Measurements from ENCODE around the gene MLN. TPM values are rescaled to one million over a fixed set of nuclear protein-coding genes. Genes with fewer than 3 reads are reported as not detected.

MLN gene
- total and polyA plus RNA-seq, 2 donors (not counting 3 experiments of a cell fraction or from before 2014, with no cell fraction given): not detected

DNA sequence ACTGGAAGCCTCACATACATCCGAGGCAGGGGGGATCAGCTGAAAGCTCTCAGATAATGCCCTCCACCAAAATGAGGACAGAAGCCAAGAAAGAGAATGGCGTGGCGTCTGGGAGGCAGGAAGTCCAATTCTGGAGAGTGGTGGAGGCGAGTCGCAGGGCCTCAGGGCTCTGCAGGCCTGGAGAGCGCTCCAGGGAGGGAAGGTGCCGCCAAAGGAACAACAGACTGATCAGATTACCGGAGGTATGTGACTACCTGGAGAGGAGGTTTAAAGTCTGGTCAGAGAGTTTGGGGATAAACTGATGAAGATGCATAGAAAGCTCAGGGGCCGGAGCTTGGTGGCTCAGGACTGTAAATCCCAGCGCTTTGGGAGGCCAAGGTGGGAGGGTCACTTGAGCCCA, 45.9 kb downstream of the MLN start:
- no TSS peak for BruUV-seq (replicated peaks)
- H3K9me1 ChIP-seq (replicated peaks; ENCODE audit: control insufficient read depth, extremely low read depth, insufficient read depth, low read length): no peaks in the 10 kb centered on the region
- no peak overlapping the region for H3K9ac ChIP-seq (replicated peaks; ENCODE audit: extremely low read depth, insufficient read depth, low read length)
- no peak for FAIRE-seq
- intact Hi-C loops (cut with micrococcal nuclease) (no loop called here), dilution Hi-C loops (cut with MboI; ENCODE audit: extremely low pct_ligation_motif_present, low sequenced_read_pairs) (no loop called here)
- H3K4me1 ChIP-seq (ENCODE audit: control insufficient read depth, extremely low read depth, insufficient read depth, low read length): no peaks in the 10 kb centered on the region
- no peak overlapping the region for H3K27ac ChIP-seq (ENCODE audit: insufficient read depth, low read depth, low read length)
- H3K27me3 ChIP-seq (ENCODE audit: control insufficient read depth in 2 of 2, insufficient read depth in 2 of 2, low read length in 2 of 2): no peaks in the 10 kb centered on the region
- ChIA-PET POLR2A (no interaction called here), CTCF (interaction anchor here (1.5 to 1.9 kb wide), 2 partner anchors 270 to 297 kb away, joined by 3 to 4 read pairs; no protein-coding TSS in a partner anchor)
- no peaks in the 10 kb centered on the region for H3K79me2 ChIP-seq (ENCODE audit: control insufficient read depth, insufficient read depth, low read length)
- no peak overlapping the region for H3K4me2 ChIP-seq (ENCODE audit: insufficient read depth, low read length)
- H3K36me3 ChIP-seq (ENCODE audit: control insufficient read depth in 2 of 2, extremely low read depth in 1 of 2, insufficient read depth in 2 of 2, low read length in 2 of 2): no peaks in the 10 kb centered on the region
- no peak overlapping the region for H3K4me3 ChIP-seq (replicated peaks in 1 of 3; ENCODE audit: insufficient read depth in 1 of 3, low read depth in 1 of 3, low read length in 3 of 3)
- H4K20me1 ChIP-seq (replicated peaks; ENCODE audit: control insufficient read depth, extremely low read depth, insufficient read depth, low read length): no peaks in the 10 kb centered on the region
- DNase-seq (ENCODE audit: low read depth, low spot score): no peak
- H3K9me3 ChIP-seq (replicated peaks; ENCODE audit: control insufficient read depth, insufficient read depth, low read length): no peaks in the 10 kb centered on the region
- TF ChIP-seq CTCF (IDR thresholded peaks at IDR 0.05; ENCODE audit: extremely low read depth in 1 of 2, insufficient read depth in 1 of 2, low read depth in 1 of 2, low read length in 2 of 2) (no peak), MYC (IDR thresholded peaks at IDR 0.05; ENCODE audit: low read depth, low read length) (no peak), FOS (IDR thresholded peaks at IDR 0.05; ENCODE audit: borderline replicate concordance, insufficient read depth, low read length) (no peak)
- H2AFZ ChIP-seq (ENCODE audit: low read depth, low read length): no peak overlapping the region

GRCh38 chr6:33757113-33757512, 46.7 kb downstream of the MLN start:
- Histone ChIP-seq H3K27me3 (ENCODE audit: control insufficient read depth in 2 of 2, insufficient read depth in 2 of 2, low read length in 2 of 2) (no peaks in the 10 kb centered on the region), H3K27ac (ENCODE audit: insufficient read depth, low read depth, low read length) (no peak overlapping the region), H3K4me3 (replicated peaks in 1 of 3; ENCODE audit: insufficient read depth in 1 of 3, low read depth in 1 of 3, low read length in 3 of 3) (no peak overlapping the region), H4K20me1 (replicated peaks; ENCODE audit: control insufficient read depth, extremely low read depth, insufficient read depth, low read length) (no peaks in the 10 kb centered on the region), H3K4me2 (ENCODE audit: insufficient read depth, low read length) (no peak overlapping the region), H3K79me2 (ENCODE audit: control insufficient read depth, insufficient read depth, low read length) (no peaks in the 10 kb centered on the region), H3K9me1 (replicated peaks; ENCODE audit: control insufficient read depth, extremely low read depth, insufficient read depth, low read length) (no peaks in the 10 kb centered on the region), H3K36me3 (ENCODE audit: control insufficient read depth in 2 of 2, extremely low read depth in 1 of 2, insufficient read depth in 2 of 2, low read length in 2 of 2) (no peaks in the 10 kb centered on the region), H3K4me1 (ENCODE audit: control insufficient read depth, extremely low read depth, insufficient read depth, low read length) (no peaks in the 10 kb centered on the region), H2AFZ (ENCODE audit: low read depth, low read length) (no peak overlapping the region), H3K9me3 (replicated peaks; ENCODE audit: control insufficient read depth, insufficient read depth, low read length) (no peaks in the 10 kb centered on the region), H3K9ac (replicated peaks; ENCODE audit: extremely low read depth, insufficient read depth, low read length) (no peak overlapping the region)
- no TSS peak for BruUV-seq (replicated peaks)
- ChIA-PET POLR2A (no interaction called here), CTCF (interaction anchor here (1.9 kb wide), 1 partner anchor 298 kb away, joined by 4 read pairs; no protein-coding TSS in a partner anchor)
- intact Hi-C loops (cut with micrococcal nuclease) (no loop called here), dilution Hi-C loops (cut with MboI; ENCODE audit: extremely low pct_ligation_motif_present, low sequenced_read_pairs) (no loop called here)
- FAIRE-seq (no peak), DNase-seq (ENCODE audit: low read depth, low spot score) (no peak)
- TF ChIP-seq MYC (IDR thresholded peaks at IDR 0.05; ENCODE audit: low read depth, low read length) (no peak), POLR2A (IDR thresholded peaks at IDR 0.05; ENCODE audit: low read depth, low read length) (no peak), JUN (IDR thresholded peaks at IDR 0.05; ENCODE audit: borderline replicate concordance, insufficient read depth, insufficient read length, low read depth) (no peak), POLR2AphosphoS5 (IDR thresholded peaks at IDR 0.05; ENCODE audit: insufficient read depth, low read depth, low read length) (no peak), CTCF (IDR thresholded peaks at IDR 0.05; ENCODE audit: extremely low read depth in 1 of 2, insufficient read depth in 1 of 2, low read depth in 1 of 2, low read length in 2 of 2) (no peak), MAX (IDR thresholded peaks at IDR 0.05; ENCODE audit: insufficient read depth, insufficient read length) (no peak), GATA2 (IDR thresholded peaks at IDR 0.05; ENCODE audit: insufficient read depth, insufficient read length, low read depth, low read length) (no peak), FOS (IDR thresholded peaks at IDR 0.05; ENCODE audit: borderline replicate concordance, insufficient read depth, low read length) (no peak), EZH2 (IDR thresholded peaks at IDR 0.05; ENCODE audit: borderline replicate concordance, low read depth, low read length, severe bottlenecking) (no peak)
